DND-41 (cell line): ENCODE results near the gene MIAT.

ENCODE experiments used
- ATAC-seq: fragments of 200-7000 bp; cut with Tn5 transposase; 3 replicates; pipeline ENCODE4 v1.9.1; 2021; ENCODE audit warnings: low read depth; ENCODE audit not compliant: insufficient read depth
- DNase-seq: peaks from one replicate; pipeline ENCODE4 v3.0.0-alpha.2; 2020
- H2AFZ ChIP-seq: 2 replicates; pipeline ENCODE4 v1.6.0; 2012; ENCODE audit warnings: low read depth, low read length
- H3K27ac ChIP-seq: 2 replicates; pipeline ENCODE4 v1.5.1; 2012; ENCODE audit warnings: low read length, inconsistent platforms
- H3K27me3 ChIP-seq: fragments of 200-600 bp; sonication (generic); 2 replicates; pipeline ENCODE4 v1.6.0; 2012; ENCODE audit warnings: low read length, mild to moderate bottlenecking, inconsistent platforms; ENCODE audit not compliant: insufficient read depth, poor library complexity
- H3K36me3 ChIP-seq: 2 replicates; pipeline ENCODE4 v1.5.1; 2012; ENCODE audit warnings: low read length, inconsistent platforms; ENCODE audit not compliant: insufficient read depth
- H3K4me1 ChIP-seq: 2 replicates; pipeline ENCODE4 v1.5.1; 2012; ENCODE audit warnings: mild to moderate bottlenecking, low read length; ENCODE audit not compliant: insufficient read depth
- H3K4me2 ChIP-seq: 2 replicates; pipeline ENCODE4 v1.6.0; 2012; ENCODE audit warnings: mild to moderate bottlenecking, moderate library complexity, low read length, inconsistent platforms; ENCODE audit not compliant: insufficient read depth
- H3K4me3 ChIP-seq, 2 experiments: fragments of 200-600 bp in 1 of 2; shearing (Covaris generic) in 1 of 2; 2 replicates each; pipeline ENCODE4 v1.5.1; 2012 to 2016; ENCODE audit warnings: inconsistent platforms in 2 of 2, low read length in 2 of 2, mild to moderate bottlenecking in 2 of 2, low read depth in 1 of 2, moderate library complexity in 1 of 2
- H3K79me2 ChIP-seq: 2 replicates; pipeline ENCODE4 v1.6.0; 2012; ENCODE audit warnings: low read length, inconsistent platforms; ENCODE audit not compliant: insufficient read depth
- H3K9ac ChIP-seq: 2 replicates; pipeline ENCODE4 v1.6.0; 2012; ENCODE audit warnings: low read depth, mild to moderate bottlenecking, inconsistent platforms, low read length, moderate library complexity
- H3K9me3 ChIP-seq: 2 replicates; pipeline ENCODE4 v1.5.1; 2012; ENCODE audit warnings: low read length, moderate library complexity, mild to moderate bottlenecking, inconsistent platforms; ENCODE audit not compliant: insufficient read depth, severe bottlenecking
- H4K20me1 ChIP-seq: 2 replicates; pipeline ENCODE4 v1.6.0; 2012; ENCODE audit warnings: low read length; ENCODE audit not compliant: insufficient read depth
- EZH2 ChIP-seq: IDR thresholded peaks from 3 replicates; pipeline ENCODE4 v1.6.1; 2012; ENCODE audit warnings: borderline replicate concordance, low read depth, mild to moderate bottlenecking, moderate library complexity, low read length, inconsistent platforms; ENCODE audit not compliant: severe bottlenecking
- TF ChIP-seq, protein P1 (sequence below): IDR thresholded peaks from 2 replicates; pipeline ENCODE4 v1.5.1; 2012; ENCODE audit warnings: borderline replicate concordance, low read length, moderate library complexity, mild to moderate bottlenecking; ENCODE audit not compliant: poor library complexity, severe bottlenecking; ENCODE audit errors: extremely low read depth

Gene MIAT

DNA sequence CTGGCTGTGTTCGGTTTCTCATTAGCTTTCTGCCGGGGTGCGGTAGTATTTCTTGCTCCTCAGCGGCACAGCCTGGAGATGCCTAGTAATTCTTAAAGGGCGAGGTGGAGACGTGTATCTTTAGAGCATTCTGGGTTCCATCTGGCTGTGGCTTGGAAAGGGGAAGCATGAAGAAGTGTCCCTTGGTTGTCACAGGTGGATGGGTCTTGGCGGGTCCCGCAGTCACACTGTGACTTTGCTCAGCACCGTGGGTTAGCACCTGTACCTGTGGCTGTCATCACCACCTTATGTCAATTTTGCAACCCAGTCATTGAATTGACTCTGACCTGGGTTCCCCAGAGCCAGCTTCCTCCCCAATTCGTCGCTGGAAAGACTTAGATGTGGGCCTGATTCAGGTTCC lies 57.6 kb downstream of the MIAT start:
- no peaks in the 10 kb centered on the region for H3K4me1 ChIP-seq
- peaks cover 52% of the 10 kb centered on the region for H3K36me3 ChIP-seq
- TF ChIP-seq EZH2, result no peak
- TF ChIP-seq, protein P1, sequence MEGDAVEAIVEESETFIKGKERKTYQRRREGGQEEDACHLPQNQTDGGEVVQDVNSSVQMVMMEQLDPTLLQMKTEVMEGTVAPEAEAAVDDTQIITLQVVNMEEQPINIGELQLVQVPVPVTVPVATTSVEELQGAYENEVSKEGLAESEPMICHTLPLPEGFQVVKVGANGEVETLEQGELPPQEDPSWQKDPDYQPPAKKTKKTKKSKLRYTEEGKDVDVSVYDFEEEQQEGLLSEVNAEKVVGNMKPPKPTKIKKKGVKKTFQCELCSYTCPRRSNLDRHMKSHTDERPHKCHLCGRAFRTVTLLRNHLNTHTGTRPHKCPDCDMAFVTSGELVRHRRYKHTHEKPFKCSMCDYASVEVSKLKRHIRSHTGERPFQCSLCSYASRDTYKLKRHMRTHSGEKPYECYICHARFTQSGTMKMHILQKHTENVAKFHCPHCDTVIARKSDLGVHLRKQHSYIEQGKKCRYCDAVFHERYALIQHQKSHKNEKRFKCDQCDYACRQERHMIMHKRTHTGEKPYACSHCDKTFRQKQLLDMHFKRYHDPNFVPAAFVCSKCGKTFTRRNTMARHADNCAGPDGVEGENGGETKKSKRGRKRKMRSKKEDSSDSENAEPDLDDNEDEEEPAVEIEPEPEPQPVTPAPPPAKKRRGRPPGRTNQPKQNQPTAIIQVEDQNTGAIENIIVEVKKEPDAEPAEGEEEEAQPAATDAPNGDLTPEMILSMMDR, result no peak
- no peak overlapping the region for H3K9ac ChIP-seq
- H3K4me3 ChIP-seq, result no peak overlapping the region
- no peaks in the 10 kb centered on the region for H3K9me3 ChIP-seq
- H2AFZ ChIP-seq, result no peak overlapping the region
- H3K79me2 ChIP-seq, result peaks cover 12% of the 10 kb centered on the region; the same call in 1 of the 2 replicates
- no peak for DNase-seq
- no peak for ATAC-seq
- no peaks in the 10 kb centered on the region for H3K27me3 ChIP-seq
- H4K20me1 ChIP-seq, result peaks cover 25% of the 10 kb centered on the region; the same call in 1 of the 2 replicates
- no peak overlapping the region for H3K27ac ChIP-seq
- H3K4me2 ChIP-seq, result no peak overlapping the region

GRCh38 chr22:26715392-26715936 lies 58.1 kb downstream of the MIAT start:
- peaks cover 12% of the 10 kb centered on the region; the same call in 1 of the 2 replicates for H3K79me2 ChIP-seq
- H3K4me1 ChIP-seq, result no peaks in the 10 kb centered on the region
- no peaks in the 10 kb centered on the region for H3K9me3 ChIP-seq
- no peak for TF ChIP-seq EZH2
- TF ChIP-seq, protein P1, result no peak
- no peaks in the 10 kb centered on the region for H3K27me3 ChIP-seq
- H3K4me3 ChIP-seq, result no peak overlapping the region
- peaks cover 25% of the 10 kb centered on the region; the same call in 1 of the 2 replicates for H4K20me1 ChIP-seq
- H2AFZ ChIP-seq, result no peak overlapping the region
- DNase-seq (no peak), ATAC-seq (no peak)
- H3K27ac ChIP-seq, result no peak overlapping the region
- peaks cover 55% of the 10 kb centered on the region for H3K36me3 ChIP-seq
- no peak overlapping the region for H3K4me2 ChIP-seq
- H3K9ac ChIP-seq, result no peak overlapping the region

DNA sequence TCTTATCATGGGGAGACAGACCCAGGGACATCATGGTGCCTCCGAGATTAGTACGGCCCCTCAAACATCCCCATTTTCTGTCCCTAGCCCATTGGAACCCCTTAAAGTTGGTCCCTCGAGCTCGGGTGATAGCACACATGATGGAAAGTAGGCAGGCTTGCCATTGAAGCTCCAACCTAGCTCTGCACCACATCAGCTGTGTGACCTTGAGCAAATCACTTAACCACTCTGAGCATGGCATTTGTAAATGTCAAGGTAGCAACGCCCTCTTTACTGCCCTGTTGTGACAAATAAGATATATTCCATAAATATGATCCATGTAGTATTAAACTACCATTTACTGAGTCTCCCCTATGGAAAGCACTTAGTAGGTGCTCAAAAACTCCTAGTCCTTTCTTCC lies 61.1 kb downstream of the MIAT start:
- peaks cover 12% of the 10 kb centered on the region; the same call in 1 of the 2 replicates for H3K79me2 ChIP-seq
- peaks cover 17% of the 10 kb centered on the region; the same call in 1 of the 2 replicates for H4K20me1 ChIP-seq
- H3K4me1 ChIP-seq, result no peaks in the 10 kb centered on the region
- DNase-seq (no peak), ATAC-seq (no peak)
- no peak overlapping the region for H2AFZ ChIP-seq
- TF ChIP-seq, protein P1, result no peak
- no peak for TF ChIP-seq EZH2
- H3K27me3 ChIP-seq, result no peaks in the 10 kb centered on the region
- H3K9ac ChIP-seq, result no peak overlapping the region
- peaks cover 66% of the 10 kb centered on the region for H3K36me3 ChIP-seq
- no peak overlapping the region for H3K27ac ChIP-seq
- no peak overlapping the region for H3K4me3 ChIP-seq
- no peaks in the 10 kb centered on the region for H3K9me3 ChIP-seq
- no peak overlapping the region for H3K4me2 ChIP-seq
